ENCODE data around the gene ALK. TPM values are rescaled to one million over a fixed set of nuclear protein-coding genes. Genes with fewer than 3 reads are reported as not detected.
A peak's percentile ranks its signal among the peaks of the same experiment; 100 is the strongest.

The ALK gene
- total RNA-seq, 1 experiment from 2014 or later: not detected

DNA sequence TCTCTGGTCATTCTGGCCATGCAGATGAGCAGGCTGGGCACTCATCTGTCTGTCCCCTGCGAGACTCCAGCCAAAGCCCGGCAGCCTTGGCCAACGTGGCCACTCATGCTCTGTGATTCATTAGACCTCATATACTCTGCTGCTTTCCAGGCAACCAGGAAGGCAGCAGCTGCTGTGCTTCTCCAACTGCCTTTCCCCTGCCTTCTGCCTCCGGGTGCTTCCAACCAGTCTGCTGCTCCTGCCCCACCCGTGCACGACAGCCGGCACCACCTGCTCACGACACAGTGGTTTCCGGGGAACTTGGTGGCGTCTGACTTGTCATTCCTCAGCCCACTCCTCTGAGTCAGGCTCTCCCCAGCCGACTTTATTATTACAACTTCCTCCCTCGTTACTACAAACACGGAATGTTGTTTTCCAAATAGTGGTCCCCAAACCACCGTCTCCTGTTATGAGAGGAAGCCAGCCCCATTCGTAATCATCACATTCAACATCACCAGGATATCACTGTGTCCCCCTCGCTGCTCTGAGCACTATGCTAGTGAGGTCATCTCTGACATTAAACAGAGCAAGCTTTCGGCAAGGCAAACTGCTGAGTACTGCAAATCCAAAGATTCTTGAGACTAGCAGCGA lies 392.4 kb downstream of the ALK start:
- peak; percentile 11 for DNase-seq (ENCODE audit: low spot score)

DNA sequence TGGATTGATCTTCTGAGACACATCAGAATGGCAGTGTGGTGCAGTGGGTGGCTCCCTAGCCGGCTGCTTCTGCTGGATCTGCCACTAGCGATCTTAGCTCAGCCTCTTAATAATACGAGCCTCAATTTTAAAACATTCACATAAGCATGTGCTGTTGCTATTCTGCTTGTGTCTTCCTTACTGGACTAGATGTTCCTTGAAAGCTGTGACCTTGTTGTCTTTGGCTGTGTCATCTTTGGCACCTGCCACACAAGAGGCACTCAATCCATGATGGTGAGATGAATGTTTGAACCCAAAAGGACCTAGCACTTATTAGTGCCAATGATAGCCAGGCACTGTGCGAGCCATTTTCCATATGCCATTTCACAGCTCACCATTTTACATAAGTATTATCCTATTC lies 393.0 kb downstream of the ALK start:
- no peak for DNase-seq (ENCODE audit: low spot score)

DNA sequence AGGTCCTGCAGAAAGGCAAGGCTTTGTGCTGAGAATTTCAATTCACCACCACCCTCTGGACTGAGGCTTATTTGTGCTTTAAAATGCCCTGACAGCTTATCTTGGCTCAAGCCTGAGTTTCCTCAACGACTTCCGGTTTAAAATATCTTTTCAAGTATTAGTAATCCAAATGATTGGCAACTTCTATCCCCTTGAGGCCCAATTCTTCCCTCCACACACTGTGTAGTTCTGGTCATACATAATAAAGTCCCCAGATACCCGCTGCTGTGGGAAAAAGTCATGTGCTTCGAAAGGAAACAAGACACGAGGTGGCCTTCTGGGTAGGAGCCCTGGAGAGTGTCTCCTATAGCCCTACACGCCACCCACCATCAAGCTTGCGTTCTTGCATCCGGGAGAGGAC lies 393.4 kb downstream of the ALK start:
- DNase-seq (ENCODE audit: low spot score): no peak

DNA sequence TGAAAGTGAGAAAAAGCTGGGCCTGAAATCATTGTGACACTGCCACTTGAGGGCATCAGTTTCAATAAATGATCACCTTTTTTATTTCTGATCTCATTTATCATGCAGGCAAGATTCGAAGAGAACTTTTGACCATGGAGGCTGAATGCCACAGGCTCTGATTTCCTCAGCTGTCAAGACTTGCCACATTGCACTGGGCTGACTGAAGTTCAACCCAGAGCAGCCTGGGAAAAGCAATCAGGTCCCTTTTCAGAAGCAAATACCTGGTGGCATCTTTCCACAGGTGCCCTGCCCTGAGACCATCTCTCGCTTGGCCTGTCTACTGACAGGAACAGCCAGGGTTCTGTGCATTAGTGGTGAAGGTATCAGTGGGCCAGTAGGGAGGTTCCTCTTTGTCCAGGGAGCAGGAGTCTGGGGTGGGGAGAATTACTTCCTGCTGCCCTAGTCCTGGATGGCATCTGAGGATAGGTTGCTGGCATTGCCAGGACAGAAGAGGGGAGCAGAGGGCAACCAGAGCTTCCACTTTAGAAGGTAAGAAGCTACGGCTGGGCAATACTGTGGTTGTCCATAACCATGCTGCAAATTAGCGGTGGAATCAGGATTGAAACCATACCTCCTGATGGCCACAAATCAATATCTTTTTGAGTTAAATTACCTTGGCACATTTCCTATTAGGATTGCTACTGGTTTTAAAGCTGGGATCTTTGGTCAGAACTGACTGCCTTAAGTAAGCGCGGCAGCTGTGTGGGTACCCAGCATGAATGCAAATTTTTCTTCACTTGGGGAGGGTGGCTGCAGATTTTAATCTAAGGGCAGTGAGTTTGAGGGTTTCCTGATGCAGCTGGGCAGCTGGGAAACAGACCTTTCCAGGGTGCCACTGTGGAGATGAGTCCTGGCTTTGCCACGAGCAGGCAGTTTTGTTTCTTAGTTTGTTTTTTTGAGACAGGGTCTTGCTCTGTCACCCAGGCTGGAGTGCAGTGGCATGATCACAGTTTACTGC lies 394.5 kb downstream of the ALK start:
- DNase-seq (ENCODE audit: low spot score): no peak

DNA sequence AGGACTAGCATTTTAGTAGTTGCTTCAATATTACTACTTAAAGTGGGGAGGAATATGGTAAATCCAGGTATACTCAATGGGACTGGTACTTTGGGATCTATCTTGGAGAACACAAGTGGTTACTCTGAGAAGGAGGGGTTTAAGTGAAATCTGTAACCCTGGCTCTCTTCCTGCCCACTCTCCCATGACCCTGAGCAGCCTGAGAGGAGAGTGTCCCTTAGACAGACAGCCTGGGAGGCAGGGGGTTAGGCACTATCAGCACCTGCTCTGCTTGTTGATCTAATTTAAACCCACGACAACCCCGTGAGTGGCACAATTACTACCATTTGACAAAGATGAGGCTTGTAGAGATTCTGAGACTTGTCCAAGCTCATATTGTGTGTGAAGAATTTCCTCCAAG lies 395.5 kb downstream of the ALK start:
- DNase-seq (ENCODE audit: low spot score): no peak

DNA sequence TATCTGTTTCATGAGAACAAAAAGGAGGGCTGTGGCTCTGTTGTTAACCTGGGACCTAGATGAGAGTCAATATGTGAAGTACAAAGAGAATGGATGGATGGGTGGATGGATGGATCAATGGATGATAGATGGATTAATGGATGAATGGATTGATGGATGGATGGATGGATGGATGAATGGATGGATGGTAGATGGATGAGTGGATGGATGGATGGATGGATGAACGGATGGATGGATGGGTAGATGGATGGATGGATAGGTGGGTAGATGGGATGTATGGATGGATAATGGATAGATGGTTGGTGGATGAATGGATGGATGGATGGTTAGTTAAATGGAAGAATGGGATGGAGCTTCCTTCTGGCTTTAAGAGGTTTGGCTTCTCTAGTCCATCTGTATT lies 396.7 kb downstream of the ALK start:
- no peak for DNase-seq (ENCODE audit: low spot score)

DNA sequence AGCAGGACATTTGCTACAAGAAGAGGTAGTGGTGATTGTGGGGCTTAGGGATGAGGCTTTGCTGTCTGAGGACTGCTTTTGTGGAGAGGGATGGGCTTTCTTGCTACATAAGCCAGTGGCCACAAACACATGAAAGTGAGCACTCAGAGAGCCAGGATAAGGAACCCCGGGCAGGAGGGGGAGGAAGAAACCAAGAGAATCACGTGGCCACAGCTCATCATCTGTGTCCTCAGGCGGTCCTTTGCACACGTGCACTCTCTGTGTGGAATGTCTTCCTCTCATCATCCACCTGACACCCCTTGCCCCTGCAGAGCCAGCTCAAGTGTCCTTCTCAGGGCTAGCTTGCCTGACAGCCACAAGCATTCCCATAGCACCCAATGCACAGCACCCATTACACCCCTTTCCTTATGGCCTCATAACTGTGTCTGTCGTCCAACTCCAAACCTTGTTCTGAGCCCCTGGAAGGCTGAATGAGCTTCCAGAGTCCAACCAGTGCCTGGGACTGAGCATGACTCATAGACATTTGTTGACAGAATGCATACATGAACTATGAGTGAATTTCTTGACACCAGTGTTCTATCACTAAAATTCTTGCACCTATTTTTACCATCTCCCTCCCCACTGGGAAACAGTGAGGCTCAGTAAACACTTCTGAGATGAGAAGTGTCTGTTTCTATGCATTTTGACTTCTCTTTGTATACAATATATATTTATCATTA lies 398.3 kb downstream of the ALK start:
- DNase-seq (ENCODE audit: low spot score): no peak

DNA sequence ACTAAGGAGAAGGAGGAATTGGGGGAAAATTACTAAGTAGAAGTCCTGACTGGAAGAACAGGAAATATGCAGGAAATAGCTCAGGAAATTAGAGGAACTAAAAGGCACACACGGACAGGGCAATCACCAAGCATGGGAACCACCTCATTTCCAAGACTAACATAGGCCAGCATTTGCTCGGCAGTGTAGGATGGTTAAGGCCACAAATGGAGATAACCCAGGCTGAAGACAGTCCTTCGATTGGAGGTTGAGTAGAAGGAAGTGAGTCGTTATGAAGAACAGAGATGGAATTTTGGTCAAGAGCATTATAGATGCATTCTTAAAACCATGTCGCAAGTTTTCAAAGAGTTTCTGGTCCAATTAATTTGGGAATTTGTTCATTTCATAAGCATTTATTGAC lies 401.4 kb downstream of the ALK start:
- no peak for DNase-seq (ENCODE audit: low spot score)

DNA sequence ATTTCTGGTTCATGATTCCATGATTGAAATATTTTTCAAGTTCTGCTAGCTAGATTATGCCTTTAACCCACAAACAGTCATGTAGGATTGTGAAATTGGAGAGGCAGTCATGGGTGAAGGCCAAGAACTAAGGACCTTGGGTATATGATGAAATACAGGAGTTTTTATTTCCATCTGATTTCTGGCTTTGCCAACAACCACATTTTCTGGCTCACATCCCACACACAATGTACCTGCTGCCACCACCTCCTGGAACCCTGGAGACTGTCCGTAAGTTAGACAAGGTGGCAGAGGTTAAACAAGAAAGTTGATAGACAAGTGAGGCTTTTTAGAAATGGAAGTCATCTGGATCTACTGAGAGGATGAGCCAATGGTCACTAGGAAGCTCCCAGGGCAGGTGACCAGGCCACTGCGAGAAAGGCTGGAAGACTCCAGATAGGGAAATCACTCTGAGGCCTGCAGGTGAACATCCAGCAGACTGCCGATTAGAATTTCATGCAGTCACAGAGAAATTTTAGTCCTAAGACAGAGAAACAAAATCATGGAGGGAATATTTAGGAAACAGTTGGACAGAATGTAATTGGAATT lies 402.0 kb downstream of the ALK start:
- no peak for DNase-seq (ENCODE audit: low spot score)

DNA sequence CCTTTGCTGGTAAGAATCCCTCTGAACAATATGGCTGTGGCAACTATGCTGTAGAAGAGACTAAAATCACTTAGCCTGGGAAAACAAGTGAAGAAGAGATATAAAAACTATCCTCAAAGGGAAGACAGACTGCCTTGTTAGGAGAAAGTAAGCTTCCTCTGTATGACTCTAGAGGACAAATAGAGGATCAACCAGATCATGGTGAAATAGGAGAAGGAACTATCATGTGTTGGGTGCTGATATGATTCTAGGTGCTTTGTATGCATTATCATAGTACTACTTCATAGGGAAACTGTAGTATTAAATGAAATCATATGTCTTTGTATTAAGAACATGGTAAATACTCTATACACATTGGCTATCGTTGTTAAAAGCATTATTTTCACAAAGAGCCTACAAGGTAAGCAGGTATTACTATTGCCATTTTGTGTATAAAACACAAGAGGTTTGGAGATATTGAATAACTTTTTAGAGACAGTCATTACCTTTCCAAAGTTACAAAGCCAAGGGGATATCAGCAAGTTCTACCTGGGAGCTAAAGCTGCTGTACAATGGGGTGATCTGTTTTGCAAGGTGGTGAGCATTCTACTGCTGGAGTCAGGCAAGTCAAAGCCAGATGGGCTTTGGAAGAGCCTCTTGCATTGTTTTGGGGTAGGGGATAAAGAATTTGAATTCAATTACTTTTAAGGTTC lies 402.6 kb downstream of the ALK start:
- DNase-seq (ENCODE audit: low spot score): no peak

DNA sequence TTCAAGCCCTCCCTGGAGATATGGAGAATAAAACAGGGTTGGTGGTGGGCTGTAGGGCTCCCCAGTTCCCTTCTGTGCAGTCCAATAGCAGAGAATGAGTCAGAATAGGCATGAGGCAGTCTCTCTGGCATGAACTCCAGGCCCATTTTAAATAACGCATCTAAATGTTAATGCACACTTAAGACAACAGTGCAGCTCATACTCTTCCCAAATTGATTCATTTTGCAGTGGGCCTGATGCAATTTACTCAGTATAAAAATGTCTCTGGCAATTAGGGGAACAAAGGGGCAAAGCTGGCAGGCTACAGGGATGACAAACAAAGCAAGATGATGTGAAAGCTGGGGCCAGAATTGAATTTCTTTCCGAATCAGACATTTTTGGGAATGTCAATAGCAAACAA lies 403.4 kb downstream of the ALK start:
- no peak for DNase-seq (ENCODE audit: low spot score)

DNA sequence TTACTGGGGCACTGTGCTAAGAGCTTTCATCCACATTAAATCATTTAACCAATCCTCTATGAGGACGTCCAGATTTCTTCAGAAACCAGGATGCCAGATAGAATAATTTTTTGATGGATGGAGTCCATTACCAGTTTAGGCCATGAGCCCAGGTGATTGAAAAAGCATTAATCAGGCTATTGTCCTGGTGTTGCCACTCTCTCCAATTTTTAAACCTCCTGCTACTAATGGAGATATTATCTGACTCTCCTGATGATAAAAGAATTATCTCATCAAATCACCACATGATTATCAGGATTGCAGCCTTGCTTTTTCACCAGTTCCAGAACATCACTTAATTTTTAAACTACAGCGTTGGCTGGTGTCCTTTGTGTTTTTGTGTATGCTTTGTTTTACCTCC lies 404.0 kb downstream of the ALK start:
- DNase-seq (ENCODE audit: low spot score): no peak

DNA sequence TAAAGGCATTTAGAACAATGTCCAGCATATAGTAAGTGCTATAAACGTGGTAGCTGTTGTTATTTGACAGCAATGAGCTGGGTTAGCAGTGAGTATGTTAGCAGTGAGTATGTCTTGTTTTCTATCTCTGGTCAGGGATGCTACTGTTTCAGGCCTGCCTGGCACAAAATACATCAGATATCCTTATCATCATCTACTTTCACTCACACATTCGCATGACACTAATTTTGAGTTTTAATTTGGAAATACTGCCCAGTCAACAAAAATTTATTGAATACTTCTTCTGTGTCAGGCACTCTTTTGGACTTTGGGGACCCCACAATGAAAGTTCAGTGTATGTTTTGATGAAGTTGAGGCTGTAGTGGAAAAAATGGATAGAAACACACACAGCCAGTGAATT lies 404.6 kb downstream of the ALK start:
- DNase-seq (ENCODE audit: low spot score): no peak

DNA sequence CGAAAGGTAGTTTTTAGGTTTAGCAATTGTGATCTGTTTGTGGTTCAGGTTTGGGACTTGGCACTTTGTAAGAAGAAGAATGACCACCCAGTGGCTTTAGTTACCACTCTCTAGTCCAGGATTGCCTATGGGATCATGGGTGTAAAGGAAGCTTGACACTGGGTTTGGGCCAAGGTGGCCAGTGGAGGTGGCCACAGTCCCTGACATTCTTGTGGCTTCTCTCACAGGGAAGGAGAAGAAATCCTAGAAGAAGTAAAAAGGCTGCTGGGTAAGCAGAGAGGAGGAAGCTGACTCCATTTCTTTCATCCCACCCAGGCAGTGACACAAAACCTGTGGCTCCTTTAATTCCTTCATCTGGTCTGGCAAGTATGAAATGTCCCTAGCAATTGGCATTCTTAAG lies 411.5 kb downstream of the ALK start:
- DNase-seq (ENCODE audit: low spot score): no peak

DNA sequence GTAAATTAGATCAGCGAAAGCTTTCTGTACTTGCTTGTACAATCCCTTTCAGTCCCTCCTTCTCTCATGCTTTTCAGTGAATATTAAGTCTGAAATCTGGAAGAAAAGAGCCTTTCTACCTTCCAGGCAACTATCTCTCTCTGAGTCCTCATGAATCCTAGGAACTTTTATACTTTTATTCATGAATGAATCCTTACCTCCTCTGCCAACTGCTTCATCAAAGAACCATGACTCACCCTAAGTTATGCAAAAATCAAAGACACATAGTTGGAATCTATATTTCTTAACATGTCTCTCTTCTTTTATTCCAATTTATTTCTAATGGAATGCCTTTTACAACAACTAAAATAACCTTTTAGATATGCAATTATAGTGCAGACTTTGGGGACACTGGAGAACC lies 412.0 kb downstream of the ALK start:
- no peak for DNase-seq (ENCODE audit: low spot score)

DNA sequence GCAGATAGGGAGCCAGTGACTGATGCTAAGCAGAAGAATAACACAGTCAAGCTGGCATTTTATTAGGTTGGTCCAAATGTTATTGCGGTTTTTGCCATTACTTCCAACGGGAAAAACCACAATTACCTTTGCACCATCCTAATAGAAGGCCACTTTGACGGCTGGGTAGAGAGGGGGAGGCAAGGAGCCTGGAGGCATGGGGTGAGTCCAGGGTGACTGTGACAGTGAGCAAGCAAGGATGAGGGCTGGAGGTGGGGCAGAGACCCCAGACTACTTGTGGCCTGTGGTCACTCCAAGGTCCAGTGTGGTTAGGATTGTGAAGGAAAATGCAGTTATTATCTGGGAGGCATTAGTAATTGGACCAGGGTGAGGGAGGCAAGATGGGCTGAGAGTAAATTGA lies 416.6 kb downstream of the ALK start:
- no peak for DNase-seq (ENCODE audit: low spot score)

DNA sequence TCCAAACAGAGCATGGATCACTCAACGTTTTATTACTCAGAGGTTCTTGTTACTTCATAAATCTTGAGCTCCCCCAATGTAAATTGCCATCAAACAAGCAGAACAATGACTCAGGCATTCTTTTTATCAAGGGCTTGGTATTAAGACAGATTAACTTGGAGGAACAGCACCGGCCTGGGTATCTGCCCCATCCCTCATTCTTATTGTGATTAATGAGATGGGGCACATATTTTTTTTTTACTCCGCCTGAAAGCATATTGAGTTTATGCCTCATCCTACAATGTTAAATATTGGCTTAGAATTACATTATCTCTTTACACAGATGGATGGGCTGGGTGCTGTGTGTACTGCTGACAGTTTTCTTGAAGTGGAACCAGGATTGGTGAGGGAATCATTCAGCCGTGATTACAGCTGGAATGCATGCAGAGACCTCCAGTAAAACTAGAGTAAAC lies 418.9 kb downstream of the ALK start:
- no peak for DNase-seq (ENCODE audit: low spot score)

DNA sequence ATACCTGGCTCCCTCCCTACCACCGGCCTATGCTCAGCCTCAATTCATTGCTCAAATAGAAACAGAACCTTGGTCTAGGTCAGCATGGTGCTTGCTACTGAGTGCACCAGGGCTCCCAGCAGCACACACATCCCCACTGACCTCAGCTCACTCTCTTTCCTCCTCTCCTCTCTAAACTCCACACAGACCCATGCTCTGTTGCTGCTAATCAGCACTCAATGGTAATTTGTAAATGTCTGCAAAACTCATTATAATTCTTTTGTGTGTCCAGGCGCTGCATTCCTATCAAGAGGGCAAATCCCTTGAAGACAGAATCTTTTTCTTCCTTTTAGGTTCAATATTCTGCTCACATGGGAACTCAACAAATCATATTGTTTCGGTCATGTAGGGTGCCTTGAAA lies 424.0 kb downstream of the ALK start:
- DNase-seq (ENCODE audit: low spot score): no peak

DNA sequence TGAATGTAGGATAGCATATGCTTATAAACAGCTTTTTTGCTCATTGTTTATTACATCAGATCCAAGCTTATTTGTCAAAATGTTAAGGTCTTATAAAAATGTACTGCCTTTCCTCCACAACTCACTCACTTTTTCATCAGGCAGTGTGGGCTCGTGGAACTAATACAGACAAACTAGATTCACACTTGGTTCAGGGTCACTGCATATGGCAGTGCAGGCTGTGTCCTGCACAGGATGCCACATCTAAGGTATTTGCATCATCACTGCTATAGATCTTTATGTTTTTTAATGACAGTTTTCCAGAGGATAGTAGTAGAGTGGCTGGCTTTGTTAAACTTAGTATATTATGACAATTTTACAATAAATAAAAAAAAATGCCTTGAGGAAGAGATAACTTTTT lies 425.2 kb downstream of the ALK start:
- DNase-seq (ENCODE audit: low spot score): no peak

DNA sequence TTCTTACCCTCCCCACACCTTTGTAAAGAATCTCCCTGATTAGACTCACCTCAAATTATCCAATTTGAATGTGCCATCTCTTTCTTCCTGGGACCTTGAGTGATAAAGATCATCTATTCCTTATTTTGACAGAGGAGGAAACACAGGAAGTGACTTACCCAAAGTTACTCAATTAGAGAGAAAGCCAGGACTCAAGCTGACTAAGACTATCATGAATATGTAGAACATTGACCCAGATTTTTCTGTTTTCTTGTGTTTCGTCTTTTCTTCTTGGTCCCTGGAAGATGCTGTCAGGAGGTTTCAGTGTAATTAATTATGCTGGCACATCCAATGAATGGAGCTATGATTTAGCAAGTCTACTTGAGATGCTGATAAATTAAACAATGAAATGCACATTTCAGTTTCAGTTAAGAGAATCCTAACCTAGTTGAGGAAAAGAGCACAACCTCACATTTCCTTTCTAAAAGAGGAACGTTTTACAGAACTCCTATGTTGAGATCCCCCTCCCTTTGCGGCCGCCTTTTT lies 425.8 kb downstream of the ALK start:
- no peak for DNase-seq (ENCODE audit: low spot score)

DNA sequence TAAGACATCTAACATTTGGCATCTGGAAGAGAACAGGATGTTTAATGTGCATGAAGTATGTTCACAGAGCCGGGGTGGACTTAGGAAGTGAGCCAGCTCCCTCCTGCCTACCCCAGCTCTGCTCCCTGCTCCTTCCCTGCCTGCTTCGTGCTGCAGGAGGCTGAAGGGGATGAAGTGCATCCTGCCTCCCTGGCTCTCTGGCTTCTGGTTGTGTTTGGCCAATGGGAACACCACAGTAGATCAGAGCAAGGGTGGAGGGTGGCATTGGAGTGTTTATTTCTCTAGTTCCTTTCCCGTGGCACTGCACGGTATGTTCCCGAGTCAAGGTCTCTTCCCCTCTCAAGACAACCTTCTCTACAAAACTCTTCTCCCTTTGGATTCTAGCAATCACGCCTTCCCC lies 426.3 kb downstream of the ALK start:
- DNase-seq (ENCODE audit: low spot score): no peak
